GM19023 (cell line): Measurements from ENCODE around the gene WRAP73.

ENCODE experiments used
- ATAC-seq: cut with Tn5 transposase; IDR thresholded peaks from one replicate; pipeline ENCODE4 v1.9.1; 2021; ENCODE audit warnings: mild to moderate bottlenecking, moderate library complexity; ENCODE audit not compliant: unreplicated experiment

Gene WRAP73

GRCh38 chr1:3651026-3651929, 1.4 kb upstream of the WRAP73 start:
- ATAC-seq, result no peak

- ATAC-seq, result no peak
Measured at GRCh38 chr1:3650248-3651025, 534 bp upstream of the WRAP73 start.

- no peak for ATAC-seq
Measured at GRCh38 chr1:3646596-3646995, 3.3 kb downstream of the WRAP73 start.

- ATAC-seq, result no peak
Measured at GRCh38 chr1:3645666-3646355, 4.1 kb downstream of the WRAP73 start.

GRCh38 chr1:3645247-3645646, 4.7 kb downstream of the WRAP73 start:
- ATAC-seq, result no peak

- no peak for ATAC-seq
Measured at GRCh38 chr1:3644273-3644672, 5.6 kb downstream of the WRAP73 start.

GRCh38 chr1:3642919-3643675, 6.8 kb downstream of the WRAP73 start:
- no peak for ATAC-seq

- ATAC-seq, result no peak
Measured at GRCh38 chr1:3641816-3642215, 8.1 kb downstream of the WRAP73 start.

- ATAC-seq, result no peak
Measured at GRCh38 chr1:3641046-3641760, 8.7 kb downstream of the WRAP73 start.

GRCh38 chr1:3640121-3640837, 9.6 kb downstream of the WRAP73 start:
- no peak for ATAC-seq

GRCh38 chr1:3639397-3639911, 10.4 kb downstream of the WRAP73 start:
- no peak for ATAC-seq

GRCh38 chr1:3638676-3639075, 11.2 kb downstream of the WRAP73 start:
- ATAC-seq, result no peak

GRCh38 chr1:3638027-3638426, 11.9 kb downstream of the WRAP73 start:
- ATAC-seq, result no peak

- no peak for ATAC-seq
Measured at GRCh38 chr1:3636531-3636930, 13.4 kb downstream of the WRAP73 start.

GRCh38 chr1:3636080-3636479, 13.8 kb downstream of the WRAP73 start:
- ATAC-seq, result no peak

GRCh38 chr1:3634059-3634800, 15.7 kb downstream of the WRAP73 start:
- no peak for ATAC-seq

- ATAC-seq, result no peak
Measured at GRCh38 chr1:3633344-3634058, 16.4 kb downstream of the WRAP73 start.
